HL-60 (cell line): ENCODE data around the gene LIN7B.

ENCODE experiments used
- DNase-seq, 2 experiments: peaks; one replicate each; pipeline ENCODE4 v3.0.0-alpha.2; 2010 to 2020; ENCODE audit warnings: low read depth in 1 of 2, low spot score in 1 of 2
- H3K27ac ChIP-seq: fragments of 250-450 bp; sonication (Bioruptor Pico); replicated peaks from 2 replicates; pipeline ENCODE4 v1.5.1; 2020; ENCODE audit warnings: mild to moderate bottlenecking, moderate library complexity
- H3K27me3 ChIP-seq: fragments of 250-450 bp; sonication (Bioruptor Pico); 2 replicates; pipeline ENCODE4 v1.5.1; 2021; ENCODE audit warnings: mild to moderate bottlenecking, moderate library complexity; ENCODE audit not compliant: insufficient read depth, poor library complexity, severe bottlenecking
- H3K4me3 ChIP-seq: replicated peaks from 2 replicates; pipeline ENCODE4 v1.5.1; 2011; ENCODE audit warnings: mild to moderate bottlenecking, control low read depth, low read length; ENCODE audit not compliant: insufficient read depth
- CTCF ChIP-seq: IDR thresholded peaks from one replicate; pipeline ENCODE4 v1.5.1; 2011; ENCODE audit warnings: low read length, control low read depth, inconsistent platforms; ENCODE audit not compliant: insufficient read depth
- GABPA ChIP-seq: IDR thresholded peaks from 2 replicates; pipeline ENCODE4 v1.6.1; 2012; ENCODE audit warnings: low read depth
- POLR2AphosphoS5 ChIP-seq: IDR thresholded peaks from 2 replicates; pipeline ENCODE4 v1.6.1; 2012; ENCODE audit warnings: low read depth
- REST ChIP-seq: IDR thresholded peaks from 2 replicates; pipeline ENCODE4 v1.6.1; 2012; ENCODE audit warnings: low read depth; ENCODE audit not compliant: insufficient replicate concordance
- SPI1 ChIP-seq: IDR thresholded peaks from 2 replicates; pipeline ENCODE4 v1.6.1; 2012; ENCODE audit warnings: low read depth, mild to moderate bottlenecking, borderline replicate concordance

The LIN7B gene

DNA sequence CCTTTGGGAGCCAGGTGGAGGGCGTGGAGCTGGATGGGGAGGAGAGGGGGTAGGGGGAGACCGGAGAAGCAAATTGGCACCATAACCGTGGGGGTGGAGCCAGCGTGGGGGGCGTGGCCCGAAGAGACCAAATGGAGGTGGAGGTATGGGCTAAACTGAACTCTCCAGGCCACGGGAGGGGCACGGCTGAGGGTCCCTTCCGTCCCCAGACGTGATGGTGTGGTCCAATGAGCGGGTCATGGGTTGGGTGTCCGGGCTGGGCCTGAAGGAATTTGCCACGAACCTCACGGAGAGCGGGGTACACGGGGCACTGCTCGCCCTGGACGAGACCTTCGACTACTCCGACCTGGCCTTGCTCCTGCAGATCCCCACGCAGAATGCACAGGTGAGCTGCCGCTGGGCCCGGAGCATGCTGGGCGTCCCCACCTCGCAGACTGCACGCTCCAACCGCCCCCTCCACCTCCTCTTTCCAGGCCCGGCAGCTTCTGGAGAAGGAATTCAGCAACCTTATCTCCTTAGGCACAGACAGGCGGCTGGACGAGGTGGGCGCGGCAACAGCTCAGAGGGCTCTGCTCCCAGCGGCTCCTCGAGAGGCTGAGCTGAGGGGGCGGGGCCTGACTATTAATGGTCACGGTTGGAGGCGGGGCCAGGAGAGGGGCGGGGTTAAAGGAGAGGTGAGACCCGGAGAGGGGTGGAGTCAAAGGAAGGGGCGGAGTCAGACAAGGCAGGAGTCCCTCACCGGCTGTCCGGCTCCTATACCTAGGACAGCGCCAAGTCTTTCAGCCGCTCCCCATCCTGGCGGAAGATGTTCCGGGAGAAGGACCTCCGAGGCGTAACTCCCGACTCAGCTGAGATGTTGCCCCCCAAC, 34.8 kb downstream of the LIN7B start:
- H3K27ac ChIP-seq = no peak overlapping the region
- DNase-seq = peak; percentile 63 to 66
- TF ChIP-seq REST = peak; percentile 83
- TF ChIP-seq CTCF = no peak
- H3K27me3 ChIP-seq = peaks cover 39% of the 10 kb centered on the region
- peak overlapping the region; percentile 54; the same call in 1 of the 2 replicates for H3K4me3 ChIP-seq

GRCh38 chr19:49149652-49150105, 35.5 kb downstream of the LIN7B start:
- peak overlapping the region; percentile 54 for H3K4me3 ChIP-seq
- peaks cover 39% of the 10 kb centered on the region for H3K27me3 ChIP-seq
- peak; percentile 28 to 45 for DNase-seq
- no peak overlapping the region for H3K27ac ChIP-seq
- no peak for TF ChIP-seq GABPA
- TF ChIP-seq POLR2AphosphoS5 = 0 out of 2 replicates have a peak, but pooled peaks have one; percentile 12

DNA sequence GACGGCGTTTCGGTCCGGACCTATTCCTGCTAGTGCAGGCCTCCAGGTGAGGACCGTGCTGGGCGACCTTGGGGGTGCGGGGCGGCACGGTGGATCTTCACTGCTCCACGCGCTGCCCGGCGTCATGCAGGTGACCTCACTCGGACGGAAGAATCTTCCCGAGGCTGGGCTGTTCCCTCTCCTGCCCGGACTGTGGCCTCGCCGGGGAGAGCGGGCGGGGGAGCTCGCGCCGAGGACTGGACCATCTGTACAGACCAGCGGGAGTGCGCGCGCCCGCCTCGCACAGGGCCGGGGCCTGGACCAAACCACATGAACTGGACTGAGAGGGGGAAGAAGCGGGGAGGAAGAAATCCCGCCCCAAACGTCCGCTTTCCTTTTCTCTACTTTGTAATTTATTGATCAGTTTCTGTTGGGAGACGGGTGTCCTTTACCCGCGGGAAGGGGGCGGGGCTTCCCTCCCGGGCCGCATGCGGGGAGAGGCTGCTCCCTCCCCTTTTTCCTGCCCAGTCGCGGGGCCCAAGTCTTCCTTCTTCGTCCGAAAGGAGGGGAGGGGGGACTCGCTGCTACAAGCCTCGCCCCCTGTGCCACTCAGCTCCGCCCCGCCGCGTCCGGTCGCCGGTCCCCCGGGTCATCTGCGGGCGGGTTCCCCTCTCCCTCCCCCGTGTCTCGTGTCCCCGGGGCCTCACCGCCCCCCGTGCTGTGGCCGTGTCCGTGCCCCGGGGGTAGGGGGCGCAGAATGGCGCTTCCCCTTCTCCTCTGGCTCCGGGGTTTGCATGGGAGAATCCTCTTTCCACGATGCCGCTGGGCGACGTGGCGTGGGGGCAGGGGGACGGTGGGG, 36.2 kb downstream of the LIN7B start:
- peak; percentile 61 to 75 for DNase-seq
- 0 out of 2 replicates have a peak overlapping the region, but pooled peaks have one; percentile 23 for H3K27ac ChIP-seq
- peaks cover 39% of the 10 kb centered on the region for H3K27me3 ChIP-seq
- peak overlapping the region; percentile 54 for H3K4me3 ChIP-seq
- 0 out of 2 replicates have a peak, but pooled peaks have one; percentile 19 for TF ChIP-seq POLR2AphosphoS5
- TF ChIP-seq SPI1 = no peak
- TF ChIP-seq REST = peak; percentile 9

- TF ChIP-seq POLR2AphosphoS5 = no peak
- TF ChIP-seq REST = no peak
- no peak for TF ChIP-seq CTCF
- TF ChIP-seq SPI1 = no peak
- DNase-seq = no peak
- H3K27ac ChIP-seq = no peak overlapping the region
- H3K4me3 ChIP-seq = peak overlapping the region; percentile 54
- H3K27me3 ChIP-seq = peaks cover 39% of the 10 kb centered on the region
Observed at GRCh38 chr19:49150944-49151243, 36.7 kb downstream of the LIN7B start.
